ENCODE results near the gene CNTNAP1. TPM values are rescaled to one million over a fixed set of nuclear protein-coding genes. Genes with fewer than 3 reads are reported as not detected.

CNTNAP1 gene
- total RNA-seq, 1 donor from 2014 or later = 15.1 TPM

- H3K36me3 Mint-ChIP-seq = no peaks in the 10 kb centered on the region
- Histone ChIP-seq H3K9me3 (ENCODE audit: low read depth) (no peaks in the 10 kb centered on the region), H3F3A (ENCODE audit: low read depth) (peaks cover 62% of the 10 kb centered on the region), H3K36me3 (no peaks in the 10 kb centered on the region), H3K9ac (no peak overlapping the region), H2AFZ (replicated peaks) (no peak overlapping the region), H3K79me2 (ENCODE audit: low read depth) (peaks cover 11% of the 10 kb centered on the region), H3K4me1 (peaks cover 45% of the 10 kb centered on the region), H3K27ac (peak overlapping the region; percentile 93), H3K27me3 (peaks cover 39% of the 10 kb centered on the region), H3K4me2 (peak overlapping the region; percentile 83), H3K4me3 (peak overlapping the region; percentile 67), H4K20me1 (ENCODE audit: low read depth) (peaks cover 28% of the 10 kb centered on the region)
- H3K4me3 Mint-ChIP-seq = peak overlapping the region; percentile 93
- DNase-seq (ENCODE audit: low spot score) = peak; percentile 95
- TF ChIP-seq CTCF (IDR thresholded peaks at IDR 0.05) (peak; percentile 13), EZH2 (IDR thresholded peaks at IDR 0.05) (no peak), EZH2phosphoT487 (IDR thresholded peaks at IDR 0.05) (no peak)
- peaks cover 45% of the 10 kb centered on the region for H3K4me1 Mint-ChIP-seq
- H3K27ac Mint-ChIP-seq = peak overlapping the region; percentile 99
- H3K27me3 Mint-ChIP-seq (ENCODE audit: insufficient read depth, low read depth) = peaks cover 3% of the 10 kb centered on the region
- no peaks in the 10 kb centered on the region for H3K9me3 Mint-ChIP-seq
These were observed 4.2 kb upstream of the CNTNAP1 start for GRCh38 chr17:42677921-42678781.

GRCh38 chr17:42678951-42679491 lies 3.3 kb upstream of the CNTNAP1 start:
- peaks cover 3% of the 10 kb centered on the region for H3K27me3 Mint-ChIP-seq (ENCODE audit: insufficient read depth, low read depth)
- no peak overlapping the region for H2AFZ ChIP-seq (replicated peaks)

More at GRCh38 chr17:42678951-42679491, 3.3 kb upstream of the CNTNAP1 start:
- Histone ChIP-seq H4K20me1 (ENCODE audit: low read depth) (peaks cover 24% of the 10 kb centered on the region), H3F3A (ENCODE audit: low read depth) (peaks cover 70% of the 10 kb centered on the region), H3K27ac (no peak overlapping the region), H3K4me3 (peak overlapping the region; percentile 67), H3K27me3 (peaks cover 35% of the 10 kb centered on the region), H3K79me2 (ENCODE audit: low read depth) (peaks cover 11% of the 10 kb centered on the region), H3K9me3 (ENCODE audit: low read depth) (no peaks in the 10 kb centered on the region), H3K9ac (no peak overlapping the region), H3K4me2 (peak overlapping the region; percentile 83), H3K4me1 (peaks cover 45% of the 10 kb centered on the region), H3K36me3 (no peaks in the 10 kb centered on the region)
- TF ChIP-seq EZH2phosphoT487 (IDR thresholded peaks at IDR 0.05) (no peak), EZH2 (IDR thresholded peaks at IDR 0.05) (no peak), CTCF (IDR thresholded peaks at IDR 0.05) (no peak)
- peak overlapping the region; percentile 99 for H3K27ac Mint-ChIP-seq
- DNase-seq (ENCODE audit: low spot score) = peak; percentile 63
- H3K9me3 Mint-ChIP-seq = no peaks in the 10 kb centered on the region
- no peaks in the 10 kb centered on the region for H3K36me3 Mint-ChIP-seq
- peak overlapping the region; percentile 88 for H3K4me3 Mint-ChIP-seq
- H3K4me1 Mint-ChIP-seq = peaks cover 48% of the 10 kb centered on the region
